PFSK-1 (cell line): ENCODE results near the gene NCAPD2.

ENCODE experiments used
- FOXP2 ChIP-seq: optimal IDR thresholded peaks from 2 replicates; pipeline ENCODE3; 2011; ENCODE audit warnings: borderline replicate concordance, control low read depth, inconsistent platforms; ENCODE audit not compliant: insufficient read depth; ENCODE audit errors: extremely low read length, extremely low read depth
- POLR2AphosphoS5 ChIP-seq: IDR thresholded peaks from 2 replicates; pipeline ENCODE4 v1.6.1; 2012; ENCODE audit warnings: low read depth, mild to moderate bottlenecking, control low read depth, low read length, moderate library complexity
- REST ChIP-seq, 2 experiments: IDR thresholded peaks; 2 replicates each; pipeline versions ENCODE4 v1.6.1 to v1.8.0; 2011 to 2012; ENCODE audit warnings: low read depth in 2 of 2, low read length in 2 of 2, control low read depth in 1 of 2, inconsistent platforms in 1 of 2, mild to moderate bottlenecking in 1 of 2, moderate library complexity in 1 of 2; ENCODE audit not compliant: insufficient read depth in 1 of 2
- SIN3A ChIP-seq: IDR thresholded peaks from 2 replicates; pipeline ENCODE4 v1.6.1; 2012; ENCODE audit warnings: mild to moderate bottlenecking, low read length, moderate library complexity, borderline replicate concordance; ENCODE audit not compliant: insufficient read depth
- TAF1 ChIP-seq: IDR thresholded peaks from 2 replicates; pipeline ENCODE4 v1.6.1; 2012; ENCODE audit warnings: low read length, control low read depth, borderline replicate concordance; ENCODE audit not compliant: insufficient read depth

Gene NCAPD2

GRCh38 chr12:6464531-6464930 lies 29.4 kb upstream of the NCAPD2 start:
- no peak for TF ChIP-seq REST (IDR thresholded peaks at IDR 0.05; ENCODE audit: insufficient read depth in 1 of 2, low read depth in 2 of 2, low read length in 2 of 2)
- no peak for TF ChIP-seq TAF1
- TF ChIP-seq FOXP2, result no peak
- TF ChIP-seq SIN3A, result no peak
- no peak for TF ChIP-seq POLR2AphosphoS5

GRCh38 chr12:6465467-6466183 lies 28.3 kb upstream of the NCAPD2 start:
- no peak for TF ChIP-seq POLR2AphosphoS5
- TF ChIP-seq FOXP2, result no peak
- no peak for TF ChIP-seq SIN3A
- no peak for TF ChIP-seq REST (IDR thresholded peaks at IDR 0.05; ENCODE audit: insufficient read depth in 1 of 2, low read depth in 2 of 2, low read length in 2 of 2)
- no peak for TF ChIP-seq TAF1

- TF ChIP-seq SIN3A, result no peak
- TF ChIP-seq FOXP2, result no peak
- no peak for TF ChIP-seq REST (IDR thresholded peaks at IDR 0.05; ENCODE audit: insufficient read depth in 1 of 2, low read depth in 2 of 2, low read length in 2 of 2)
- no peak for TF ChIP-seq POLR2AphosphoS5
- no peak for TF ChIP-seq TAF1
Measured at GRCh38 chr12:6466184-6466573, 27.7 kb upstream of the NCAPD2 start.

GRCh38 chr12:6468283-6468575 lies 25.7 kb upstream of the NCAPD2 start:
- TF ChIP-seq TAF1, result no peak
- no peak for TF ChIP-seq POLR2AphosphoS5
- TF ChIP-seq REST (IDR thresholded peaks at IDR 0.05; ENCODE audit: insufficient read depth in 1 of 2, low read depth in 2 of 2, low read length in 2 of 2), result no peak
- TF ChIP-seq FOXP2, result no peak
- TF ChIP-seq SIN3A, result no peak

- no peak for TF ChIP-seq FOXP2
- TF ChIP-seq TAF1, result no peak
- no peak for TF ChIP-seq POLR2AphosphoS5
- no peak for TF ChIP-seq REST (IDR thresholded peaks at IDR 0.05; ENCODE audit: insufficient read depth in 1 of 2, low read depth in 2 of 2, low read length in 2 of 2)
- TF ChIP-seq SIN3A, result no peak
Measured at GRCh38 chr12:6469092-6469491, 24.8 kb upstream of the NCAPD2 start.
